Liver (tissue), 3 donors: ENCODE data around the gene LRRC26.

ENCODE experiments used
- ATF3 ChIP-seq: IDR thresholded peaks from 2 replicates; pipeline ENCODE4 v1.6.1; 2016; ENCODE audit warnings: antibody characterized with exemption
- FOXA1 ChIP-seq: IDR thresholded peaks from 2 replicates; pipeline ENCODE4 v1.6.1; 2016; ENCODE audit warnings: antibody characterized with exemption
- GABPA ChIP-seq, 2 donors: IDR thresholded peaks in 1 of 2; conservative IDR thresholded peaks in 1 of 2; 2 replicates each; pipeline ENCODE4 v1.6.1; 2016; ENCODE audit warnings: antibody characterized with exemption in 2 of 2, mild to moderate bottlenecking in 1 of 2, moderate library complexity in 1 of 2
- JUND ChIP-seq, 2 donors: IDR thresholded peaks; 2 replicates each; pipeline ENCODE4 v1.6.1; 2016; ENCODE audit warnings: antibody characterized with exemption in 2 of 2
- RAD21 ChIP-seq, 2 donors: IDR thresholded peaks; 2 replicates each; pipeline ENCODE4 v1.6.1; 2016; ENCODE audit warnings: antibody characterized with exemption in 2 of 2, mild to moderate bottlenecking in 2 of 2
- SP1 ChIP-seq: IDR thresholded peaks from 2 replicates; pipeline ENCODE4 v1.6.1; 2018; ENCODE audit warnings: antibody characterized with exemption, mild to moderate bottlenecking
- TF ChIP-seq, protein P1 (sequence below): fragments of 150-350 bp; IDR thresholded peaks from 2 replicates; pipeline ENCODE4 v1.5.1; 2017; ENCODE audit warnings: improper control_type of control experiment, low read depth, low read length; ENCODE audit not compliant: missing input control
- TF ChIP-seq, protein P2 (sequence below): IDR thresholded peaks from 2 replicates; pipeline ENCODE4 v1.6.1; 2016; ENCODE audit warnings: antibody characterized with exemption
- TF ChIP-seq, protein P3 (sequence below): IDR thresholded peaks from 2 replicates; pipeline ENCODE4 v1.6.1; 2016; ENCODE audit warnings: antibody characterized with exemption
- TF ChIP-seq, protein P4 (sequence below): IDR thresholded peaks from 2 replicates; pipeline ENCODE4 v1.6.1; 2016; ENCODE audit warnings: antibody characterized with exemption, mild to moderate bottlenecking
- donor health status: healthy.
- donor health status: healthy.

DNA sequence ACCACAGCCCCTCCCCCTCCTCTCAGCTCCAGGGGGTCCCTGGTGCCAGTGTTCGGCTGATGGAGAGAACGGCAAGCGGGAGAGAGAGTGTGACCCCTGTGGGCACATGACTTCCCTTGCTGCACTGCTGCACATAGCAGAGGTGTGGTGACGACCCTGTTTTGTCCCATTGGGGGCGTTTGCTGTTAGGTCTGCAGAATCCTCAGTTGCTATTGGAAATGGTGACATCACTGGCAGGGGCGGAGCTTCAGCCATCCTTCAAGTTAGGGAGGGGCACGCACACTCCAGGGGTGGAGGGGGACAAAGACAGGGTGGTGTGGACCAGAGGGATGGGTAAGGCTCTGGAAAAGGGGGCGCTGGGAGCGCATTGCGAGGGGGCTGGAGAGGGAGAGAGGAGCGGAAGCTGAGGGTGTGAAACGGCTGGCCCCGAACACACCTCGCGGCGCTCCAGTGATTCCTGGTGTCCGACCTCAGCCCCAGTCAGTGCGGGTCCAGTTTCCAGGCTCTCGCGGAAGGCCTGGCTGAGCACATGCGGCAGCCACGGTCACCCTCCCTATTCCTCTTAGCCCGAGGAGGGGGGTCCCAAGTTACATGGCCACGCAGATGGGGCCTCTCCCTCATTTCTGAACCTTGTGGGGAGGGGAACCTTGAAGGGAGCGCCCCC lies 31.7 kb downstream of the LRRC26 start:
- TF ChIP-seq, protein P1, sequence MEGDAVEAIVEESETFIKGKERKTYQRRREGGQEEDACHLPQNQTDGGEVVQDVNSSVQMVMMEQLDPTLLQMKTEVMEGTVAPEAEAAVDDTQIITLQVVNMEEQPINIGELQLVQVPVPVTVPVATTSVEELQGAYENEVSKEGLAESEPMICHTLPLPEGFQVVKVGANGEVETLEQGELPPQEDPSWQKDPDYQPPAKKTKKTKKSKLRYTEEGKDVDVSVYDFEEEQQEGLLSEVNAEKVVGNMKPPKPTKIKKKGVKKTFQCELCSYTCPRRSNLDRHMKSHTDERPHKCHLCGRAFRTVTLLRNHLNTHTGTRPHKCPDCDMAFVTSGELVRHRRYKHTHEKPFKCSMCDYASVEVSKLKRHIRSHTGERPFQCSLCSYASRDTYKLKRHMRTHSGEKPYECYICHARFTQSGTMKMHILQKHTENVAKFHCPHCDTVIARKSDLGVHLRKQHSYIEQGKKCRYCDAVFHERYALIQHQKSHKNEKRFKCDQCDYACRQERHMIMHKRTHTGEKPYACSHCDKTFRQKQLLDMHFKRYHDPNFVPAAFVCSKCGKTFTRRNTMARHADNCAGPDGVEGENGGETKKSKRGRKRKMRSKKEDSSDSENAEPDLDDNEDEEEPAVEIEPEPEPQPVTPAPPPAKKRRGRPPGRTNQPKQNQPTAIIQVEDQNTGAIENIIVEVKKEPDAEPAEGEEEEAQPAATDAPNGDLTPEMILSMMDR = no peak
- TF ChIP-seq, protein P2, sequence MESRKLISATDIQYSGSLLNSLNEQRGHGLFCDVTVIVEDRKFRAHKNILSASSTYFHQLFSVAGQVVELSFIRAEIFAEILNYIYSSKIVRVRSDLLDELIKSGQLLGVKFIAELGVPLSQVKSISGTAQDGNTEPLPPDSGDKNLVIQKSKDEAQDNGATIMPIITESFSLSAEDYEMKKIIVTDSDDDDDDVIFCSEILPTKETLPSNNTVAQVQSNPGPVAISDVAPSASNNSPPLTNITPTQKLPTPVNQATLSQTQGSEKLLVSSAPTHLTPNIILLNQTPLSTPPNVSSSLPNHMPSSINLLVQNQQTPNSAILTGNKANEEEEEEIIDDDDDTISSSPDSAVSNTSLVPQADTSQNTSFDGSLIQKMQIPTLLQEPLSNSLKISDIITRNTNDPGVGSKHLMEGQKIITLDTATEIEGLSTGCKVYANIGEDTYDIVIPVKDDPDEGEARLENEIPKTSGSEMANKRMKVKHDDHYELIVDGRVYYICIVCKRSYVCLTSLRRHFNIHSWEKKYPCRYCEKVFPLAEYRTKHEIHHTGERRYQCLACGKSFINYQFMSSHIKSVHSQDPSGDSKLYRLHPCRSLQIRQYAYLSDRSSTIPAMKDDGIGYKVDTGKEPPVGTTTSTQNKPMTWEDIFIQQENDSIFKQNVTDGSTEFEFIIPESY = no peak
- TF ChIP-seq, protein P3, sequence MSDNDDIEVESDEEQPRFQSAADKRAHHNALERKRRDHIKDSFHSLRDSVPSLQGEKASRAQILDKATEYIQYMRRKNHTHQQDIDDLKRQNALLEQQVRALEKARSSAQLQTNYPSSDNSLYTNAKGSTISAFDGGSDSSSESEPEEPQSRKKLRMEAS = no peak
- TF ChIP-seq JUND (IDR thresholded peaks at IDR 0.05) (no peak), RAD21 (IDR thresholded peaks at IDR 0.05) (no peak), GABPA (IDR thresholded peaks at IDR 0.05 in 1 of 2, conservative IDR thresholded peaks at IDR 0.05 in 1 of 2) (no peak), SP1 (no peak), FOXA1 (no peak), ATF3 (no peak)
- TF ChIP-seq, protein P4, sequence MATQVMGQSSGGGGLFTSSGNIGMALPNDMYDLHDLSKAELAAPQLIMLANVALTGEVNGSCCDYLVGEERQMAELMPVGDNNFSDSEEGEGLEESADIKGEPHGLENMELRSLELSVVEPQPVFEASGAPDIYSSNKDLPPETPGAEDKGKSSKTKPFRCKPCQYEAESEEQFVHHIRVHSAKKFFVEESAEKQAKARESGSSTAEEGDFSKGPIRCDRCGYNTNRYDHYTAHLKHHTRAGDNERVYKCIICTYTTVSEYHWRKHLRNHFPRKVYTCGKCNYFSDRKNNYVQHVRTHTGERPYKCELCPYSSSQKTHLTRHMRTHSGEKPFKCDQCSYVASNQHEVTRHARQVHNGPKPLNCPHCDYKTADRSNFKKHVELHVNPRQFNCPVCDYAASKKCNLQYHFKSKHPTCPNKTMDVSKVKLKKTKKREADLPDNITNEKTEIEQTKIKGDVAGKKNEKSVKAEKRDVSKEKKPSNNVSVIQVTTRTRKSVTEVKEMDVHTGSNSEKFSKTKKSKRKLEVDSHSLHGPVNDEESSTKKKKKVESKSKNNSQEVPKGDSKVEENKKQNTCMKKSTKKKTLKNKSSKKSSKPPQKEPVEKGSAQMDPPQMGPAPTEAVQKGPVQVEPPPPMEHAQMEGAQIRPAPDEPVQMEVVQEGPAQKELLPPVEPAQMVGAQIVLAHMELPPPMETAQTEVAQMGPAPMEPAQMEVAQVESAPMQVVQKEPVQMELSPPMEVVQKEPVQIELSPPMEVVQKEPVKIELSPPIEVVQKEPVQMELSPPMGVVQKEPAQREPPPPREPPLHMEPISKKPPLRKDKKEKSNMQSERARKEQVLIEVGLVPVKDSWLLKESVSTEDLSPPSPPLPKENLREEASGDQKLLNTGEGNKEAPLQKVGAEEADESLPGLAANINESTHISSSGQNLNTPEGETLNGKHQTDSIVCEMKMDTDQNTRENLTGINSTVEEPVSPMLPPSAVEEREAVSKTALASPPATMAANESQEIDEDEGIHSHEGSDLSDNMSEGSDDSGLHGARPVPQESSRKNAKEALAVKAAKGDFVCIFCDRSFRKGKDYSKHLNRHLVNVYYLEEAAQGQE = no peak
